ENCODE data around the gene CEACAM6.

The CEACAM6 gene

GRCh38 chr19:41796901-41797300 lies 41.6 kb downstream of the CEACAM6 start:
- H3K4me3 ChIP-seq (ENCODE audit: low read length) = no peak overlapping the region
- no peak for DNase-seq (ENCODE audit: low read depth)
- no peak for TF ChIP-seq CTCF (IDR thresholded peaks at IDR 0.05; ENCODE audit: insufficient read depth, low read depth, low read length, missing control alignments)

GRCh38 chr19:41799444-41800000 lies 44.2 kb downstream of the CEACAM6 start:
- DNase-seq (ENCODE audit: low read depth) = peak; percentile 86
- no peak overlapping the region for H3K4me3 ChIP-seq (ENCODE audit: low read length)
- TF ChIP-seq CTCF (IDR thresholded peaks at IDR 0.05; ENCODE audit: insufficient read depth, low read depth, low read length, missing control alignments) = no peak

GRCh38 chr19:41801031-41801430 lies 45.7 kb downstream of the CEACAM6 start:
- TF ChIP-seq CTCF (IDR thresholded peaks at IDR 0.05; ENCODE audit: insufficient read depth, low read depth, low read length, missing control alignments) = no peak
- DNase-seq (ENCODE audit: low read depth) = no peak
- H3K4me3 ChIP-seq (ENCODE audit: low read length) = no peak overlapping the region

- no peak overlapping the region for H3K4me3 ChIP-seq (ENCODE audit: low read length)
- TF ChIP-seq CTCF (IDR thresholded peaks at IDR 0.05; ENCODE audit: insufficient read depth, low read depth, low read length, missing control alignments) = no peak
- no peak for DNase-seq (ENCODE audit: low read depth)
Measured at GRCh38 chr19:41801792-41802211, 46.5 kb downstream of the CEACAM6 start.

- H3K4me3 ChIP-seq (ENCODE audit: low read length) = no peak overlapping the region
- DNase-seq (ENCODE audit: low read depth) = no peak
Measured at GRCh38 chr19:41802770-41803169, 47.4 kb downstream of the CEACAM6 start.

GRCh38 chr19:41804336-41804735 lies 49.0 kb downstream of the CEACAM6 start:
- TF ChIP-seq CTCF (IDR thresholded peaks at IDR 0.05; ENCODE audit: insufficient read depth, low read depth, low read length, missing control alignments) = no peak
- H3K4me3 ChIP-seq (ENCODE audit: low read length) = no peak overlapping the region
- DNase-seq (ENCODE audit: low read depth) = no peak

More at GRCh38 chr19:41802770-41803169, 47.4 kb downstream of the CEACAM6 start:
- TF ChIP-seq CTCF (IDR thresholded peaks at IDR 0.05; ENCODE audit: insufficient read depth, low read depth, low read length, missing control alignments) = no peak

- no peak for DNase-seq (ENCODE audit: low read depth)
- no peak overlapping the region for H3K4me3 ChIP-seq (ENCODE audit: low read length)
- TF ChIP-seq CTCF (IDR thresholded peaks at IDR 0.05; ENCODE audit: insufficient read depth, low read depth, low read length, missing control alignments) = no peak
Measured at GRCh38 chr19:41807176-41807575, 51.8 kb downstream of the CEACAM6 start.
